ENCODE measurements around the gene FNTB.

DNA sequence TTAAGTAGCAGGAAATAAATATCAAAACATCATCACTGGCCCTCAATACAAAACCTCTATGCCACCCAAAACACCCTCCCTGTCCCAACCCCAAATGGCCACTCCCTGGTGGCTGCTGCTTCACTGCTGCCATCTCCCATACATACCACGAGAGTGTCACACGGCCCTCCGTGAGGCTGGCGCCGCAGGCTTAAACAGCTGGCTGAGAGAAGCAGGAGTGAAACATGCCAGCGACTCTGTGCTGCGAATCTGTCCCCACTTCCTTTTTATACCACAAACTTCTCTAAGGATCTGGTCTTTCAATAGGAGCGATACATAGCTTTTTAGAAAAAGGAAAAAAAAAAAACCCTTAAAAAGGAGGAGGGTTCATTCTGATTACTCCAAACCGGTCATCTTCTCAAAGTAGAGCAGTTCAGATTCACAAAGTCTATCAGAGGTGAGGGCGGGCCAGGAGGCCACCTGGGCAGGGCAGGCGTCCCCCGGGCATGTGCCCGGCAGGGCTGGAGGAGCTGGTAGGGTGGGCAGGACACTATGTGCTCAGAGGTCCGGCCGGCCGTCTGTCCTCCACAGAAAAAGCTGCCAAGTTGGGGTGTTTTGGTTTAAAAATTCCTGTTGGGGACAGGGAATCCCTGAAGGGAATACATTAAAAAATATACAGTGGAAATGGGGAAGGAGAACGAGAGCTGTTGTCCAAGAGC, 89.1 kb downstream of the FNTB start:
- no peak for TF ChIP-seq CTCF (IDR thresholded peaks at IDR 0.05; ENCODE audit: borderline replicate concordance, extremely low read depth, low read length, poor library complexity, severe bottlenecking)
- no peak for TF ChIP-seq EZH2 (IDR thresholded peaks at IDR 0.05; ENCODE audit: borderline replicate concordance, low read depth, low read length, severe bottlenecking)

All from DND-41 (cell line).